ENCODE measurements around the gene USP49.

- TF ChIP-seq EZH2phosphoT487 (IDR thresholded peaks at IDR 0.05; ENCODE audit: insufficient read depth, low read depth), result no peak
- TF ChIP-seq EZH2 (IDR thresholded peaks at IDR 0.05; ENCODE audit: insufficient read depth, poor library complexity, severe bottlenecking), result no peak
Observed at GRCh38 chr6:41941280-41942066, 46.3 kb upstream of the USP49 start, which contains the start of gene CCND3.

Measured in GM23248 (cell line).